Activated T-helper 9 cell treated with anti-CD3 and anti-CD28 coated beads, Interleukin-2, amount 50 U/mL, for 16 hours (primary cell): Measurements from ENCODE around the gene ZNF827.

Source experiments
- DNase-seq: peaks from one replicate; pipeline ENCODE4 v3.0.0-alpha.2; 2020; ENCODE audit warnings: low read depth

The ZNF827 gene

DNA sequence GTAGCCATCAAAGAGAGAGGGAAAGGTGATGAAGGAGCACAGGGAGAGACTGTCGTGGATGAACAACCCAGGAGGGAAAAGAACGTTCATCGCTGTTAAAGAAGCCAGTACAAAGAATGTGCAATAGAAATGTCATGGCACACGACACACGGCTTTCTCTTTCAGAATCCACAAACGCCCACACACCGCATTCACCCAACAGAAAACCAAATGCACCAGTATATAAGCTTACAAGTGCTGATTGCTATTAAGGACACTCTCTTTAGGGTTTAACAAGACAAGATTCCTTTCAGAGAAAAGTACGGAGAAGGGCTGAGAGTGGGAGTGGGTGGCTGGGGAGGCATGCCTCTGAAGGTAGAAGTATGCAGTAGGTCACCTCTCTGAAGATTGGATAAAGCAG is 178.4 kb downstream of the ZNF827 start:
- no peak for DNase-seq

DNA sequence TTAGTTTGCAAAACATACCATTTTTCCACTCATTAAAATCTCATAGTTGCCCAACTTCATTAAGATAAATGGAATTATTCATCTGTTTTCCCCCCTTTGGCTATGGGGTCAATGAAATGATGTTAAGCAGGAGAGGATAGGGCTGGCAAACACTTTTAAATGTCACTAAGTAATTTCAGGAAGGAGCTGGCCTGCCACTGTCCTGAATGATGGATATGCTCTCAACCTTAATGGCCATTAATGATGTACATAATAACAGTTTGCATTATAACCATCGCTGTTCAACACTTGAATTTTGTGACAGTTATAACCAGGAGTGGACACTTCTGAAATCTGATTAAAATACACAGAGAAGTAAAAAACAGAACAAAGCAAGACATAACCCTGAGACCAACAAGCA is 181.4 kb downstream of the ZNF827 start:
- DNase-seq = no peak

DNA sequence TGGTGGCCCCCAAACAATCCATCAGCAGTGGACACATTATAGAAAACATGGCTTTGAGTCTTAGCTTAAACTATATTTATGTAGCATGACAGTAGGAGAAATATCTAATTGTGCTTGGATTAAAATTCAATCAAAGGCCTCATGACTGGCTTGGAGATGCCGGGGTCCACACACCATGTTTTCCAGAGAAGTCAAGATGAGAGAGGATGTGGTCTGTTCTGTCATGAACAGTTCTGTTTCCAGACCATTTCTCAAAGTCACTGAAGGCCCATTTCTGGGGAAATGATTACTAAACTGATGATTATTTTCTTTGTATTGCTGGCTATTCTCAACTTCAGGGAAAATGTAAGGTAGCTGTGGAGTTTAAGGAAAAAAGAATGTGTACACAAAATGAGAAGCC is 182.4 kb downstream of the ZNF827 start:
- DNase-seq = no peak

DNA sequence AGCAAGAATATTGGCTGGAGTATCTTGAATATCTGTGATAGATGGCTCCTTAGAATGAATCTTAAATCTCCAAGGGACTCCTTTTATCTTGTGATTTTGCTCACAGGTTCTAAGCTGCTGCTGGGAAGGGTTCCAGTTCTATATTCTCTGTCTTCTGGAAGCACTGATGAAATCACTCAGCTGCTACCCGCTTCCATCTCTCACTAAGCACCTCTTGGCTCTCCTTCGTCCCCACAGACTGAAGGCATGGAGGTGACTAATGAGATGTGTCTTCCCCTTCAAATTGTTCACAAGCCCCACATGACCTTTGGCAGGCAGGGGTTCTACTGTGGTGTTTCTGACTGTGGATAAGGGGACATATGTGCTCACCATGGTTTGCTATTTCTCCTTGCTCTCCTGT is 182.8 kb downstream of the ZNF827 start:
- DNase-seq = no peak

DNA sequence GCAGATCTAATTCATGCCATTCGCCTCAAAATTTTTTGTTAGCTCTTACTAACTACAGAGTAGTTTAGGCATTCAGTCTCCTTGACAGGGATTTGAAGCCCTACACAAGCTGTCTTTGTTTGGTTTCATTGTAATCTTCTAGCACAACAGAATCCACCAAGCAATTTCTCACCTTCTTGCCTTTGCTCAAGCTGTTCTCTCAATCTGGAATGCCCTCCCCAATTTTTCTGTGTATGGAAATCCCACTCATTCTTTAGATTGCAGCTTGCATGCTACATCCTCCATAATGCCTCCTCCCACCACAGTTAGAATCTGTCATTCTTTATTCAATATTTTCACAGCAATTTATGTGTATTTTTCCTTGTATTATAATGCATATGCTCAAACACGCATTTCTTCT is 195.0 kb downstream of the ZNF827 start:
- DNase-seq = no peak

DNA sequence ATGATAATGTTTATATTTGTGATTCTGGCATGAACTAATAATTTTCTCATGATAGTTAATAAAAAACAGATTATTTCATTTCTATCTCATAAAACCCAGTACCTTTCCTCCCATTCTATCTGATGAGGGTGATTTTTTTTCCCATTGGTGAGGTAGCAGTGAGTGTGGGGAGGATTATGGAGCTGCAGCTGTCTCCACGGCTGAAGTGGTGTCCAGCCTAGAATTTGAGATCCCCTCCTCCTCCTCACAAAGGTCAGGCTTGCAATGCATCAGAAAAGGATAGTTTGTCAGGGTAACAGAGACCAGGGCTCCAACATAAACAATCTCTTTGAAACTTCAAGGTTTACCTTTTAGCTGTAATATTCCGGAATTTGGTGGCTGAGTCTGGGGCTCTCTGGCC is 197.8 kb downstream of the ZNF827 start:
- no peak for DNase-seq

DNA sequence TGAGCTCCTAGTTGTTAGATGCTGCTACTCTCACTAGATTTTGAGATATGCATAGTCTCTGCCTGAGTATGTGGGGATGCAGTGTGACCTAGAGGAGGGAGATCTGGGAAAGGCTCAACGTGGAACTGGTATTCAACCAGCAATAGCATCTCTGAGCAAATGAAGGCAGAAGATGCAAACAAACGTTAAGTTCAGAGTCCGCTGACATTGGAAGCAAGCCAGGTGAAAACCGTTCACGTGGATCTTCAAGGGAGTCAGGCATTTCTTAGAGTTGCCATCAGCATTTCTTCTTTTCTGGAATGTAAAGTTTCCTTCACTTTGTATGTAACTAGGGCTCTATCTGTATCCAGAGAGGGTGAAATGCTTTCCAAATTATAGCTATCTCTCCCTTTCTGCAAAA is 198.8 kb downstream of the ZNF827 start:
- no peak for DNase-seq

DNA sequence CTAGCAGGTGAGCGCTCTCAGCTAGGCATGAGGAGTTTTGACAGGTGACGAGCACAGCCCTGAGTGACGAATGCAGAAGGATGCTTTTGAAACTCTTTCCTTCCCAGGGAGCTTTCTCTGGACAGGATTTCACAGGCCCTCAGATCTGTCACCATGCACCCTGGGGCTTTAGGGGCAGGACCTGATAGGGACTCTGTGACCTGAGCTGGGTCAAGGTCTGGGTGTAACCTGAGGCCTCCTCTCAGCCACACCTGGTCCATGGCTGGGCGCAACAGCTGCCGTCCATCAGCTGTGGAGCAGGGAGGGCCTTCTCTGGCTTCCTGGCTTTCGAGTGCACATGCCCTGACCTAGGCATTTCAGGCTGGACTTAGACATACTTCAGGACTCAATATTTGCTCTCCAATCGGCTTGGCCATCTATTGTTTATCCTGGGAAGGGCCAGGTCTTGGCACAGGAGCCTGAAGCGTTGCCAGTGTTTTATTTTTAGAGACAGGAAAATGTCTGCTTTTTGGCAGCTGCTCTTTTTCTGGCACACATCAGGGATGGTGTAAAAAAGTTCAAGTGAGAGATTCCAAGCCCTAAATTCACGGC is 202.3 kb downstream of the ZNF827 start:
- DNase-seq = no peak

DNA sequence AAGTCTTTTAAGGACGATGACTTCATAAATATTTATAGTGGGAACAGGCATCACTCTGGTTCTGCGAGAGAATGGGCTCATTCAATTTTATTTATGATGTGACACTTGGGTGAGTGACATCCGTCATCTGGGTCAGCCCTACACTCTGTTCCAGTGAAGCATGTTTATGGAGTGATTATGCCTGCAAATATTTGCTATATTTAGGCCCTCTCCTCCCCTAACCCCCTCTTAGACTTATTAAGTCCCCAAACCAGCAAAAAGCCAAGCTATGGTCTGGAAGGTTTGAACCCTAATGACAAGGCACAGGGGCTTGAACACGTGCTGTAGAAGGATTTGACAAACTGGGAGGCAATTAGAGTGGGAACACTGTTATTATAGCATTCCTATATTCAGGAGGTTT is 202.8 kb downstream of the ZNF827 start:
- DNase-seq = no peak

DNA sequence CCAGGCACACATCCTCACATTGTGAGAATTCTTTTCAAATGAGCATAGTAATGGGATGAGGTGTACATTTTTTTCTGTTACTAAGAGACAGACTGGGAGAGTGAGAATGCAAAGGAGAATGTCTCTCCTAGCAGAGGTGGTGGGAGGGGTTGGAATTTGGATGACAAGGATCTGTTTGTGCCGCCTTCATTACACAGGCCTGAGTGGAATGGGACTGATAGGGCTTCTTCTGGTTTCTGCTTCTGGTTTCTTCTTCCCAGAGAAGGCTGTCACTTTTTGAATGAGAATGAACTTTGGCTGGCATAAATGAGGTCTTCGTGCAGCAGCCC is 203.3 kb downstream of the ZNF827 start:
- DNase-seq = no peak

DNA sequence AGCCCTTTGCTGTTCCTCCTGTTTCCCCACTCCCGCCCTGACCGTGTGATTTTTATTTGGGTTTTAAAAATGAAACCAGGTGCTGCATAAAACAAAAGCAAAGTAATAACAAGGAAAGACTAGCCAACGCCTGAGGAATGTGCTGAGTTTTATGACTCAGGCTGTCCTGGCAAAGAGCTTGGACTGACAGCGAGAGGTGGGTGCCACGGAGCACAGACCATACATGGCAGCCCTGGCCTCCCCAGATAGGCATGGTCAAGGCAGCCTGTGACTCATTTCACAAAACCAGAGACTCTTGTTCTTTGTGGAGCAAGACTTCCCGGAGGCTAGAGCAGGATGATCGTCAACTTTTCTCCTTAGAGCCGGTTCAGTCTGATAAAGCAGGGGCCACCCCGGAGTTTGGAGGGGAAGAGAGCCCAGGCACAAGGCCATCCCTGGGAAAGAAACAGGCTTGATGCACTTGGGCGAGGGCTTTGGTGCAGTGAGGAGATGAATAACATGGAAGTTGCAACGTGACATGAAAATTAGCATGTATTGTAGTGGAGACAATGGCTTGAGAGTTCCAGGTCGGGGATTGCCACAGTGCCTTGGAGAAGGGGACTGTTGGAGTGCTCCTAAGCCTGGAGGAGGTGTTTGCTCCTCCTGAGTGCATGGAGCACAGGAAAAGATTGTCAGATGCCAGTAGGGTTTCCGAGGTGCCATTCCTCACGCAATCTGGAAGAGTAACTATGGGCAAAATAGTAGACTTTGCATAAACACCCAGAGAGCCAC is 203.9 kb downstream of the ZNF827 start:
- no peak for DNase-seq

DNA sequence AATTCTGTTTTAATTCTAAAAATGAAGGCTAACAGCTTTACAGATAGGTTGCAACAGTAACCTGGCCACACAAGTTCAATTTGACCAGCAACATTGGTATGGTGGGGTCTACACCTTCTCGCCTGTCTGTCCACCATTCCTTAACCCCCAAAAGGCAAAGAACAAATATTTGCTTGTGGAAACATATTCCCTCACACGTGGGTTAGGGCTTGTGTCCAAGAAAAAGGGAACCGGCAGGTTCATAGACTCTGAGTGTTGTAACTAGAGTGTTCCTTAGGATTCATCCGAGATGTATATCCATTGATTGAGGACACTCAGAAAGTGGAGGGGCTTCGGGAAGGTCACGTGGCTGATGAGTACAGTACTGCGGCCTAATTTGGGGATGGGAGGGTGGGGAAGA is 204.6 kb downstream of the ZNF827 start:
- no peak for DNase-seq

DNA sequence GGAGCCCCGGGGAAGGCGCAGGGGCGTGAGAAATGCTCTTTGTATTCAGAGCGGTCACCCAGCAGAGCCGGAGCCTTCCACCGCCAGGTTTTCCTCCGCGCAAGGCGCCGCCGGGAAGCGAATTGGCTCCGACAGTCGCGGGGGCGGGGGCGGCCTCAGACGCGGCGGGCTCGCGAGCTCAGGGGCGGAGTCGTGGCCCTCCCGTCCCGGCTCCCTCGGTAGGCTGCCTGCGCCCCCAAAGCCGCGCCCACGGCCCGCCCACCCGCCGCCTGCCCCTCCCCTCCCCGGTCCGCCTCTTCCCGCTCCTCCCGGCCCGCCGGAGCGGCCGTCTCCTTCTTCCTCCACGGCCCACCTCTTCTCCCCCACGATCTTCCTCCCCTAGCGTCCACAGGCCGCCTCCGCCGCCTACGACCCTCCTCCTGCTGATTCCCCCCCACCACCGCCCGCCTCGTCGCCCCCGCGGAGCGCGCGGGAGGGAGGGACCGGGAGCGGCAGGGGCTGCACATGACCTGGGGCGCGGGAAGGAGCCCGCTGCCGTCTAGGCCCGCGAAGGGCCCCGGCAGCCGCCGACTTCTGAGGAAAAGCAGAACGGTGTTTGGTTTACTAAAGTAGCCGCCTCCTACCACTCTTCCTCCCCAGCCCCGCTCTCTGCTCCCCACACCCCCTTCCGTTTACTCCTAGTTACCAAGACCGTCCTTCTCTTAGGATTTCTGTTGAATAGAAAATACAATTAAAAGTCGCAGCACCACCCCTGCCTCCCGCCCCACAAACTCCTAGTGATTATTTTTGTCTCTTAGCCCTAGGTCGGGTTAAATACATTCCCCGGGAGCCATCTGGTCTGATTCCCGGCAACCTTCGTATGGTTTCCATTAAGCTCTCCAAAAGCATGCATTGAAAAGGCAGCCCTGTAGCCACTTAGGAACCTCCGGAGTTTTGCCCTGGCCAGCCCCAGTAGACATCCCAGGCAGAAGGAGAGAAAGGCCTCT is 205.4 kb downstream of the ZNF827 start:
- DNase-seq = peak; percentile 80

DNA sequence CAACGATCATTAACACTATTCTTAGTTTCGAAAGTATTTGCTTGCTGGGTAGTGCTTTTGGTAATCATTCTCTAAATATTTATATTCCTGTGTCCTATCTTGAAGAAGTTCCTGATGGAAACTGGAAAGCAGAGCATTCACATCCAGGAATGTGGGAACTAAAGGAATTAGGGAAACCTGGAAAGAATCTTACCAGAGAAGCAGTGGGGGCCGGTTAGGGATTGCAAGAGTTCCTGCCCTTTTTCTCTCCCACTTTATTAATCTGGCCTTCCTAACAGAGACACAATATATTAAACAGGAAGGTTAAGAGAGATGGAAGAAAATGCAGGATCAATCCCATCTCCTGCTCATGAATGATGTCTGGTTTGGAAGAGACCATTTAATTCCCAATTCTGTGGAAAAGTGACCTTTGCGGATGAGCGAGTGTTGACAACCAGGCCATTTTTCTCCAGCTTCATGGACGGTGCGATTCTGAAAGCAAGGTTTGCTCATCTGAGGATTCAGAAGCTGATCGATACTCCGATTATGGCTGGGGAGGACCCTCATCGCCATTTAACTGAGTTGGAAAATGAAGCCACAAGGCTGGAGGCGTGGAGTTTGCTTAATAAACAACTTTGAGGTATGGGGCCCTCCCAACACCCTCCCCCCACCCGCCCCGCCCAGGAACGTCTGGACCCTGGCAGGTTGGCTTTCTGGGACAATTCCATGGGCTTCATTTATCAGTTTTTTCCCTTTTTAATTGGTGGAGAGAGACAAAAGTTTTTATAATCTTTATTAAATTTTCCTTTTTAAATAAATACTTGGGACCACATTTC is 206.4 kb downstream of the ZNF827 start:
- DNase-seq = no peak

DNA sequence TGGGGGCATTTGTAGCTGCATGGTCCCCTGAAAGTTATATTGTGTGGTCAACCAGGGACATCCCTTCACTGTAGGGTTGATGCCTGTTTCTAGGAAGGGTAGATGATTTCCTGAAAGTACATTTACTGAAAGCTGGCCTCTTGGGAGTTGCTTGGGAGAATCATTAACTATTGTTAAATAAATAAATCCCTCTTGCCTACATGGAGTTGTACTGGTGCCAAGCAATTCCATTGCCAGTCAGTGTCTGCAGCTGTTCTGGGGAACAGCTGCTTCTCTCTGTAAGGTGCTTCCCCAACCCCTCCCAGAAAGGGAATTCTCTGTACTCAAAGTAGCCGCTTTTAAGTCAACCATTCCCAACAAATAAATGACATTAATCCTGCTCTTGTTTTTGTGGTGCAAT is 207.6 kb downstream of the ZNF827 start:
- DNase-seq = no peak

DNA sequence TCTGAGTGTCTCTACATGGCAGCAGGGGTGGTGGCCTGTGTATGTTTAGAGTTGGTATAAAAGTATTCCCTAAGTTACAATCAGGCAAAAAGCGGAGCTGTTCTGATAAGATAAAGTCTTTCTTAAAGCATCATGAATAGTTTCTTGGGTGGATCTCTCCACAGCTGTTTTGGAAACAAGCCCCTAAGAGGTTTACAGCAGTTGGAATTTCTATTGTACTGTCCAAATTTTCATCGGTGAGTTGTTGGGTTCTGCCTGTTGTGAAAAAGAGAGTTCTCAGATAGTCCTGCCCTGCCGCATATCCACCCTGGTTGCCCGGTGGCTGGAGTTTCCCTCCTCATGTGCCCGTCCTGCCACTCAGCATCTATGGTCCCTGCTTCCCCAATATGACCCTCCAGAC is 208.6 kb downstream of the ZNF827 start:
- no peak for DNase-seq

DNA sequence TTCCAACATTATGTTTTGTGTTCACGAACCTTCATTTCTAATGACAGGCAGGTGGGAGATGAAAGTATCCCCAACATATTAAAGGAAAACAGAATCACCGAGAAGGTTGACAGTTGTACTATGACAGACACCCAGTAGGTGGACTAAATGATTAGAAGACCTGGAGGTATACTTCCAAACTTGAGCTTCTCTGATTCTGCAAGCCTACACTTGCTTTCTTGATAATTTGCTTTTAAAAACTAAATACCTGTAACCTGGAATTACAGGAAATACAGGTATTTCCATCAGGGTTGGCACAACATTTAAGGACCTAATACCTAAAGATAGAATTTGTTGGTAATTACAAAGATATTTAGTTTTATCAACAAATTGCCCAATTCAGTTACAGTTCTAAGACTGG is 215.3 kb downstream of the ZNF827 start:
- no peak for DNase-seq

DNA sequence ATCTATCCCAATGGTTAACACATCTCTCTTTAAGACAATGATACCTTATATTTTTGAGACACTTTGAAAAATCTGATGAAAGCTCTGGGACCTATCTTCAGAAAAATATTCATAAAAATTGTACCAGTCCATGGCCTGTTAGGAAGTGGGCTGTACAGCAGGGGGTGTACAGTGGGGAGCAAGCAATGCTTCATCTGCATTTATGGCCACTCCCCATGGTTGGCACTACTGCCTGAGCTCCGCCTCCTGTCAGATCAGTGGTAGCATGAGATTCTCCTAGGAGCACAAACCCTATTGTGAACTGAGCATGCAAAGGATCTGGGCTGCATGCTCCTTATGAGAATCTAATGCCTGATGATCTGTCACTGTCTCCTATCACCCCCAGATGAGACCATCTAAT is 216.1 kb downstream of the ZNF827 start:
- no peak for DNase-seq

DNA sequence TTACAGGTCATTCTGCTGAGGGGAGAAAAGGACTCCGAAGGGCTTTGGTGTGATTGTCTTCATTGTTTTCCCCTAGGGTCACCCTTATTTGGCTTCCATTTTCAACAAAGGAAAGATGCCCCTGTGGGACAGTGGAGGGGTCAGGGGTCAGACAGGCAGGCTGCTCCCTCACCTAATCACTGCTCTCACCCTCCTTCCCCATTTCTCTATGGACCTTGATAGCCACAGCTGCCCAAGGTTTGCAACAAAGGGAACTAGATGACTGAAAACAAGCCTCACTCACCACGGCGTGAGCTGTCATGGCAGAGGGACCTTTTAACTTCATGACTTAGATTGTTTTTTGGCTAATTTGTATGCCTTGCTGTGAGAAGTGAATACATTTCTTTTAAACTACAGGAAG is 218.0 kb downstream of the ZNF827 start:
- DNase-seq = no peak

DNA sequence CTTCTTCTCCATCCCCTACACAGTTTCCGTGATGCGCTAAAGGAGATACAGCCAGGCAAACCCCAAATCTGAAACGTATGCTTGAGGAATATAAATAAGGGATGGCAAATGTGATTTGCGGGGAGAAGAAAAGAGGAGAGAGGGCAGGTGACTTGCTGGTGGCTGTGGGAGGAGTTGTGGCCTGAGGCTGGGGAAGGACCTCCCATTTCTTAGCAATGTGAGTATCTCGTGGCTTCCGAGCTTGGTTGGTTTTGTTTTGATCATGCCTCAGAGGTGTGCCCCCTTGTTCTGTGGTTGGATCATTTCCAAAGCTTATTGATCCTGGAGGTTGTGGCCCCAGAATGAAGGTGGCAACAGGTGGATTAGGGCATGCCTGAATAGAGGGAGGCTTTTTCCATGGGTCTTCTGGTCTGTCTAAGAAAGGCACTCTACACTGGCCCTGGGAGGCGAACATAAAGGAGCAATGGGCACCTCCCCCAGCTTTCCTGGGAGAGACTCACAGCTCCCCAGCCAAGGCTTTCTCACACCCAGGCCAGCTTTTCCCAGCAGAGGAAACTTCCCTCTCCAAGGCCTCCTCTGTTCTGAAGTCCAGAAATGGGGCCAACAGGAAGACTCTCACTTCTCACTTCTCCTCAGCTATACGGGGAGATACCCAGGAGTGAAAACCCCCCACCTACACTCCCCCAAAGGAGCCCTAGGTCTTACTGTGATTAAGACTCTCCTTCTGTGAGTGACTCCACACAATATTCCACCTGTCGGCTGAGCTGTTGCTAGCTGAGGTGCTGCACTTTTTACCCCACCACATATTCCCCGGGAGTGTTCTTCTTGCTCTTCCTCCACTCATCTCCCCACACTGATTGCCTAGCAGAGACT is 218.6 kb downstream of the ZNF827 start:
- DNase-seq = no peak

DNA sequence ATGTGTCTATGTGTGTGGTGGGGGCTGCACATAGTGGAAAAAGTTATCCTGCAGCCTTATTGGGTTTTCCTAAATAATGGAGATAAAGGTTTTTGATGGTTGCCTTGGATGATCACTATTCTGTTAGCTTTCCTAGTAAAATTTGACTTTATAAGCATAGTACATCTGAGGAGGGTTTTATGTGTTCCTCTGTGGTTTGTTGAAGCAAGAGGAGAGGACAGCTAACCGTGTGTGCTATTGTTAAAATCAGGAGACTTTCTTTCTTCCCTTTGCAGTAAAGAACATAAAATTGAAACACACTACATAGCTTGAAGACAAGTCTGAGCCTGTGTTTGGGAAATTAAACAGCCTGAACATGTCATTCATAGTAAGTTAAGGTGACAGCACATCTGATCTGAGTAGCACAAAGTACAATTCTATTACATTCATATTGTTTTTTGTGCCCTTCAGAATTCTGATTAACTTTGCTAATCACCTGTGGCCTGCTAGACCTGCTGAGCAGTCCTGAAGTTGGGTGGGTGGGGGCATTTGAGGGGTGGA is 221.9 kb downstream of the ZNF827 start:
- no peak for DNase-seq
